NOMO-1 (cell line): ENCODE data around the gene KRIT1.
"Not testable (repeated sequence)": the region's sequence is repeated elsewhere in the genome, so short reads cannot be mapped to it uniquely, and the experiment has no call there.

Experiments
- DNase-seq, 2 experiments: peaks; one replicate each; lab custom pipeline; 2025; ENCODE audit not compliant: unreplicated experiment in 2 of 2; lab: John Stamatoyannopoulos, UW

The KRIT1 gene

GRCh38 chr7:92251181-92251580 is 5.5 kb upstream of the KRIT1 start:
- DNase-seq = no peak

GRCh38 chr7:92250603-92251002 is 4.9 kb upstream of the KRIT1 start:
- no peak for DNase-seq

GRCh38 chr7:92246360-92247101 is 817 bp upstream of the KRIT1 start:
- DNase-seq = peak in 1 of 2 experiments; percentile 60

- DNase-seq = peak; percentile 69 to 78
These were observed 767 bp downstream of the KRIT1 start for GRCh38 chr7:92244808-92245486.

- DNase-seq = peak in 1 of 2 experiments; percentile 46
These were observed 2.7 kb downstream of the KRIT1 start for GRCh38 chr7:92242972-92243371.

GRCh38 chr7:92230547-92230946 is 15.2 kb downstream of the KRIT1 start:
- DNase-seq = no peak

- no peak for DNase-seq
These were observed 17.0 kb downstream of the KRIT1 start for GRCh38 chr7:92228742-92229141.

- DNase-seq = no peak
These were observed 17.6 kb downstream of the KRIT1 start for GRCh38 chr7:92228100-92228499.

- DNase-seq = no peak
These were observed 18.7 kb downstream of the KRIT1 start for GRCh38 chr7:92226981-92227380.

GRCh38 chr7:92221766-92222165 is 23.9 kb downstream of the KRIT1 start:
- DNase-seq = no peak

GRCh38 chr7:92206672-92207071 is 39.0 kb downstream of the KRIT1 start:
- no peak for DNase-seq

- no peak for DNase-seq
These were observed 39.7 kb downstream of the KRIT1 start for GRCh38 chr7:92205987-92206386.

GRCh38 chr7:92200791-92201190 is 44.9 kb downstream of the KRIT1 start:
- DNase-seq = no peak

- no peak for DNase-seq
These were observed 53.4 kb downstream of the KRIT1 start for GRCh38 chr7:92192326-92192725.

GRCh38 chr7:92189246-92189645 is 56.5 kb downstream of the KRIT1 start:
- DNase-seq = not testable (repeated sequence)

- DNase-seq = not testable (repeated sequence)
These were observed 61.4 kb downstream of the KRIT1 start for GRCh38 chr7:92184294-92184693.

- DNase-seq = peak; percentile 96 to 98
These were observed 66.5 kb downstream of the KRIT1 start, which contains the start of gene LRRD1 for GRCh38 chr7:92178928-92179924. LRRD1 (minus strand) TSS chr7:92179142; CDS start chr7:92165202, 13,940 bp downstream.

GRCh38 chr7:92177362-92177761 is 68.4 kb downstream of the KRIT1 start:
- DNase-seq = peak; percentile 27 to 31

- DNase-seq = not testable (repeated sequence)
These were observed 76.2 kb downstream of the KRIT1 start for GRCh38 chr7:92169529-92169928.

- DNase-seq = no peak
These were observed 84.4 kb downstream of the KRIT1 start for GRCh38 chr7:92161271-92161670.
